ENCODE data around the gene TAF4. TPM values are rescaled to one million over a fixed set of nuclear protein-coding genes. Genes with fewer than 3 reads are reported as not detected.

The TAF4 gene
- total and polyA plus RNA-seq, 2 donors (not counting 3 experiments of a cell fraction or from before 2014, with no cell fraction given): 6.1 to 19.5 TPM

- intact Hi-C loops (cut with micrococcal nuclease) (loop anchor here (1.0 to 10.0 kb wide), 6 partner anchors 50 to 291 kb away; partner anchors contain the start of genes ADRM1 and LSM14B), dilution Hi-C loops (cut with MboI; ENCODE audit: extremely low pct_ligation_motif_present, low sequenced_read_pairs) (no loop called here)
- peaks cover 7 to 23% of the 10 kb centered on the region in 2 experiments for H3K36me3 ChIP-seq (ENCODE audit: control insufficient read depth in 2 of 2, extremely low read depth in 1 of 2, insufficient read depth in 2 of 2, low read length in 2 of 2)
- ChIA-PET POLR2A (no interaction called here), CTCF (interaction anchor here (0.9 to 2.4 kb wide), 21 partner anchors 12 to 488 kb away, joined by 3 to 75 read pairs (median 5); partner anchors contain the start of gene LSM14B)
- no peaks in the 10 kb centered on the region for H3K27me3 ChIP-seq (ENCODE audit: control insufficient read depth in 2 of 2, insufficient read depth in 2 of 2, low read length in 2 of 2)
- no peaks in the 10 kb centered on the region for H3K9me1 ChIP-seq (replicated peaks; ENCODE audit: control insufficient read depth, extremely low read depth, insufficient read depth, low read length)
- H3K4me3 ChIP-seq (replicated peaks in 1 of 3; ENCODE audit: insufficient read depth in 1 of 3, low read depth in 1 of 3, low read length in 3 of 3): no peak overlapping the region
- H2AFZ ChIP-seq (ENCODE audit: low read depth, low read length): no peak overlapping the region
- BruUV-seq (replicated peaks): no TSS peak
- peaks cover 8% of the 10 kb centered on the region for H3K79me2 ChIP-seq (ENCODE audit: control insufficient read depth, insufficient read depth, low read length)
- TF ChIP-seq EZH2 (IDR thresholded peaks at IDR 0.05; ENCODE audit: borderline replicate concordance, low read depth, low read length, severe bottlenecking) (no peak), CTCF (IDR thresholded peaks at IDR 0.05; ENCODE audit: extremely low read depth in 1 of 2, insufficient read depth in 1 of 2, low read depth in 1 of 2, low read length in 2 of 2) (no peak), MAX (IDR thresholded peaks at IDR 0.05; ENCODE audit: insufficient read depth, insufficient read length) (no peak), GATA2 (IDR thresholded peaks at IDR 0.05; ENCODE audit: insufficient read depth, insufficient read length, low read depth, low read length) (no peak), POLR2AphosphoS5 (IDR thresholded peaks at IDR 0.05; ENCODE audit: insufficient read depth, low read depth, low read length) (no peak), POLR2A (IDR thresholded peaks at IDR 0.05; ENCODE audit: low read depth, low read length) (no peak), MYC (IDR thresholded peaks at IDR 0.05; ENCODE audit: low read depth, low read length) (no peak), FOS (IDR thresholded peaks at IDR 0.05; ENCODE audit: borderline replicate concordance, insufficient read depth, low read length) (no peak)
- H3K27ac ChIP-seq (ENCODE audit: insufficient read depth, low read depth, low read length): no peak overlapping the region
- FAIRE-seq (no peak), DNase-seq (ENCODE audit: low read depth, low spot score) (no peak)
- no peak overlapping the region for H3K4me2 ChIP-seq (ENCODE audit: insufficient read depth, low read length)
- no peaks in the 10 kb centered on the region for H3K4me1 ChIP-seq (ENCODE audit: control insufficient read depth, extremely low read depth, insufficient read depth, low read length)
- H3K9me3 ChIP-seq (replicated peaks; ENCODE audit: control insufficient read depth, insufficient read depth, low read length): no peaks in the 10 kb centered on the region
- no peak overlapping the region for H3K9ac ChIP-seq (replicated peaks; ENCODE audit: extremely low read depth, insufficient read depth, low read length)
- H4K20me1 ChIP-seq (replicated peaks; ENCODE audit: control insufficient read depth, extremely low read depth, insufficient read depth, low read length): no peaks in the 10 kb centered on the region
Measured at GRCh38 chr20:62011938-62012534, 53.6 kb downstream of the TAF4 start.

All from endothelial cell of umbilical vein (primary cell).